ENCODE results near the gene SIGLEC5.

DNA sequence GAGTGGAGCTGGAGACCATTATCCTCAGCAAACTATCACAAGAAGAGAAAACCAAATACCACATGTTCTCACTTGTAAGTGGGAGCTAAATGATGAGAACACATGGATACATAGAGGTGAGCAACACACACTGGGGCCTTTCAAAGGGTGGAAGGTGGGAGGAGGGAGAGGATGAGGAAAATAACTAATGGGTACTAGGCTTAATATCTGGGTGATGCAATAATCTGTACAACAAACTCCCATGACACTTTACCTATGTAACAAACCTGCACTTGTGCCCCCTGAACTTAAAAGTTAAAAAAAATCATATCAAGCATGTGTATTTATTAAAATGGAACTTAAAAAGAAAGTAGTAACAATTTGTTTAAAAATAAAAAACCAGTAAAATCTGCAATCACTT is 11.4 kb upstream of the SIGLEC5 start:
- TF ChIP-seq CTCF (conservative IDR thresholded peaks at IDR 0.05; ENCODE audit: low read depth, low read length) (no peak), POLR2A (IDR thresholded peaks at IDR 0.05; ENCODE audit: low read depth, low read length) (no peak), USF2 (IDR thresholded peaks at IDR 0.05; ENCODE audit: low read depth, low read length) (no peak), RFX5 (IDR thresholded peaks at IDR 0.05; ENCODE audit: low read depth, low read length) (no peak), MXI1 (IDR thresholded peaks at IDR 0.05; ENCODE audit: borderline replicate concordance, low read depth, low read length) (no peak), RAD21 (IDR thresholded peaks at IDR 0.05; ENCODE audit: low read length) (no peak), CEBPB (IDR thresholded peaks at IDR 0.05; ENCODE audit: low read depth, low read length) (no peak)
